ENCODE measurements around the gene NHLRC4.
"Not testable (repeated sequence)": the region's sequence is repeated elsewhere in the genome, so short reads cannot be mapped to it uniquely, and the experiment has no call there.

Gene NHLRC4

GRCh38 chr16:595094-595528 is 28.3 kb downstream of the NHLRC4 start:
- no peak overlapping the region for H3K4me3 ChIP-seq (ENCODE audit: control insufficient read depth, low read depth, low read length)
- no peak for DNase-seq (ENCODE audit: low read depth)
- TF ChIP-seq CTCF (conservative IDR thresholded peaks at IDR 0.05; ENCODE audit: control insufficient read depth, insufficient read depth, low read depth, low read length) = no peak

- no peak for DNase-seq (ENCODE audit: low read depth)
- TF ChIP-seq CTCF (conservative IDR thresholded peaks at IDR 0.05; ENCODE audit: control insufficient read depth, insufficient read depth, low read depth, low read length) = no peak
Observed at GRCh38 chr16:595942-596735, 29.3 kb downstream of the NHLRC4 start.

GRCh38 chr16:596736-597060 is 29.9 kb downstream of the NHLRC4 start:
- no peak for DNase-seq (ENCODE audit: low read depth)
- TF ChIP-seq CTCF (conservative IDR thresholded peaks at IDR 0.05; ENCODE audit: control insufficient read depth, insufficient read depth, low read depth, low read length) = no peak
- H3K4me3 ChIP-seq (ENCODE audit: control insufficient read depth, low read depth, low read length) = no peak overlapping the region

More at GRCh38 chr16:595942-596735, 29.3 kb downstream of the NHLRC4 start:
- H3K4me3 ChIP-seq (ENCODE audit: control insufficient read depth, low read depth, low read length) = no peak overlapping the region

GRCh38 chr16:597655-598054 is 30.9 kb downstream of the NHLRC4 start:
- not testable (repeated sequence) for DNase-seq (ENCODE audit: low read depth); H3K4me3 ChIP-seq (ENCODE audit: control insufficient read depth, low read depth, low read length)

GRCh38 chr16:598823-599739 is 32.3 kb downstream of the NHLRC4 start:
- H3K4me3 ChIP-seq (ENCODE audit: control insufficient read depth, low read depth, low read length) = no peak overlapping the region
- TF ChIP-seq CTCF (conservative IDR thresholded peaks at IDR 0.05; ENCODE audit: control insufficient read depth, insufficient read depth, low read depth, low read length) = no peak
- DNase-seq (ENCODE audit: low read depth) = no peak

- no peak overlapping the region for H3K4me3 ChIP-seq (ENCODE audit: control insufficient read depth, low read depth, low read length)
- TF ChIP-seq CTCF (conservative IDR thresholded peaks at IDR 0.05; ENCODE audit: control insufficient read depth, insufficient read depth, low read depth, low read length) = peak; percentile 16
- no peak for DNase-seq (ENCODE audit: low read depth)
Observed at GRCh38 chr16:600781-601180, 34.0 kb downstream of the NHLRC4 start.

GRCh38 chr16:603933-604332 is 37.1 kb downstream of the NHLRC4 start:
- no peak for DNase-seq (ENCODE audit: low read depth)
- H3K4me3 ChIP-seq (ENCODE audit: control insufficient read depth, low read depth, low read length) = no peak overlapping the region
- TF ChIP-seq CTCF (conservative IDR thresholded peaks at IDR 0.05; ENCODE audit: control insufficient read depth, insufficient read depth, low read depth, low read length) = no peak
